Measurements from ENCODE around the gene ADAMTS8.
A peak's percentile ranks its signal among the peaks of the same experiment; 100 is the strongest.

ADAMTS8 gene

GRCh38 chr11:130418756-130419155 is 9.7 kb downstream of the ADAMTS8 start:
- peak; percentile 49 for DNase-seq (ENCODE audit: low read depth)

- no peak for DNase-seq (ENCODE audit: low read depth)
These were observed 10.2 kb downstream of the ADAMTS8 start for GRCh38 chr11:130418210-130418609.

GRCh38 chr11:130416906-130417305 is 11.5 kb downstream of the ADAMTS8 start:
- no peak for DNase-seq (ENCODE audit: low read depth)

GRCh38 chr11:130416530-130416882 is 11.9 kb downstream of the ADAMTS8 start:
- DNase-seq (ENCODE audit: low read depth), result no peak

GRCh38 chr11:130415731-130416529 is 12.5 kb downstream of the ADAMTS8 start:
- DNase-seq (ENCODE audit: low read depth), result no peak

GRCh38 chr11:130414107-130415080 is 14.0 kb downstream of the ADAMTS8 start:
- no peak for DNase-seq (ENCODE audit: low read depth)

GRCh38 chr11:130413405-130414106 is 14.9 kb downstream of the ADAMTS8 start:
- peak; percentile 78 for DNase-seq (ENCODE audit: low read depth)

GRCh38 chr11:130411223-130411622 is 17.2 kb downstream of the ADAMTS8 start:
- no peak for DNase-seq (ENCODE audit: low read depth)

- DNase-seq (ENCODE audit: low read depth), result no peak
These were observed 18.6 kb downstream of the ADAMTS8 start for GRCh38 chr11:130409594-130410388.

- no peak for DNase-seq (ENCODE audit: low read depth)
These were observed 19.5 kb downstream of the ADAMTS8 start for GRCh38 chr11:130408901-130409300.

- DNase-seq (ENCODE audit: low read depth), result no peak
These were observed 20.0 kb downstream of the ADAMTS8 start for GRCh38 chr11:130408401-130408890.

- peak; percentile 92 for DNase-seq (ENCODE audit: low read depth)
These were observed 20.4 kb downstream of the ADAMTS8 start for GRCh38 chr11:130407978-130408377.

GRCh38 chr11:130405428-130405827 is 23.0 kb downstream of the ADAMTS8 start:
- DNase-seq (ENCODE audit: low read depth), result no peak

GRCh38 chr11:130404727-130405126 is 23.7 kb downstream of the ADAMTS8 start:
- DNase-seq (ENCODE audit: low read depth), result no peak

GRCh38 chr11:130403967-130404366 is 24.4 kb downstream of the ADAMTS8 start:
- no peak for DNase-seq (ENCODE audit: low read depth)

GRCh38 chr11:130403271-130403804 is 25.1 kb downstream of the ADAMTS8 start:
- peak; percentile 77 for DNase-seq (ENCODE audit: low read depth)

GRCh38 chr11:130402570-130402969 is 25.8 kb downstream of the ADAMTS8 start:
- DNase-seq (ENCODE audit: low read depth), result no peak

GRCh38 chr11:130400781-130401483 is 27.5 kb downstream of the ADAMTS8 start:
- DNase-seq (ENCODE audit: low read depth), result peak; percentile 54

- no peak for DNase-seq (ENCODE audit: low read depth)
These were observed 29.2 kb downstream of the ADAMTS8 start for GRCh38 chr11:130399196-130399595.

GRCh38 chr11:130397780-130398179 is 30.6 kb downstream of the ADAMTS8 start:
- DNase-seq (ENCODE audit: low read depth), result no peak

All from GM04504 (cell line).